HG03135 (cell line): ENCODE measurements around the gene AKR1C8.
"Not testable (repeated sequence)": the region's sequence is repeated elsewhere in the genome, so short reads cannot be mapped to it uniquely, and the experiment has no call there.

ENCODE experiments used
- ATAC-seq: cut with Tn5 transposase; IDR thresholded peaks from one replicate; pipeline ENCODE4 v1.9.1; 2021; ENCODE audit warnings: mild to moderate bottlenecking, moderate library complexity; ENCODE audit not compliant: unreplicated experiment

AKR1C8 gene

GRCh38 chr10:5184987-5185775 is at the start of gene AKR1C8:
Gene AKR1C8 (minus strand): TSS chr10:5185150. CDS start chr10:5185104, 46 bp downstream.
- no peak for ATAC-seq

GRCh38 chr10:5234106-5234860 is 49.3 kb upstream of the AKR1C8 start:
- no peak for ATAC-seq

- ATAC-seq = no peak
These were observed 48.4 kb upstream of the AKR1C8 start for GRCh38 chr10:5233324-5233723.

- ATAC-seq = no peak
These were observed 44.1 kb upstream of the AKR1C8 start for GRCh38 chr10:5229019-5229418.

- ATAC-seq = not testable (repeated sequence)
These were observed 38.0 kb upstream of the AKR1C8 start for GRCh38 chr10:5222942-5223341.

GRCh38 chr10:5219262-5219661 is 34.3 kb upstream of the AKR1C8 start:
- no peak for ATAC-seq

GRCh38 chr10:5216801-5217200 is 31.9 kb upstream of the AKR1C8 start:
- ATAC-seq = no peak

- ATAC-seq = no peak
These were observed 27.0 kb upstream of the AKR1C8 start for GRCh38 chr10:5211696-5212536.

- not testable (repeated sequence) for ATAC-seq
These were observed 25.3 kb upstream of the AKR1C8 start for GRCh38 chr10:5210261-5210660.

GRCh38 chr10:5209776-5210175 is 24.8 kb upstream of the AKR1C8 start:
- not testable (repeated sequence) for ATAC-seq

GRCh38 chr10:5206799-5207198 is 21.8 kb upstream of the AKR1C8 start:
- ATAC-seq = no peak

- ATAC-seq = no peak
These were observed 14.4 kb upstream of the AKR1C8 start for GRCh38 chr10:5199398-5199797.

- ATAC-seq = no peak
These were observed 13.4 kb upstream of the AKR1C8 start for GRCh38 chr10:5198386-5198785.

- ATAC-seq = no peak
These were observed 11.8 kb upstream of the AKR1C8 start, which contains the start of gene AKR1C4 for GRCh38 chr10:5196702-5197113. Gene AKR1C4 (plus strand): TSS chr10:5196837. CDS start chr10:5196868, 31 bp downstream.

- no peak for ATAC-seq
These were observed 10.9 kb upstream of the AKR1C8 start for GRCh38 chr10:5195727-5196374.

- no peak for ATAC-seq
These were observed 9.5 kb upstream of the AKR1C8 start for GRCh38 chr10:5194431-5194830.

- no peak for ATAC-seq
These were observed 3.4 kb upstream of the AKR1C8 start for GRCh38 chr10:5188358-5188757.

- ATAC-seq = no peak
These were observed 2.9 kb upstream of the AKR1C8 start for GRCh38 chr10:5187867-5188266.

GRCh38 chr10:5183923-5184322 is 1.0 kb downstream of the AKR1C8 start:
- ATAC-seq = no peak

GRCh38 chr10:5180503-5180902 is 4.4 kb downstream of the AKR1C8 start:
- not testable (repeated sequence) for ATAC-seq

- not testable (repeated sequence) for ATAC-seq
These were observed 9.4 kb downstream of the AKR1C8 start for GRCh38 chr10:5175581-5175980.
